Endothelial cell of umbilical vein (primary cell): ENCODE measurements around the gene CCDC6. TPM values are rescaled to one million over a fixed set of nuclear protein-coding genes. Genes with fewer than 3 reads are reported as not detected.

Experiments
- BruUV-seq: library from RNA; stranded (reverse); fragments of 400-500 nt; replicated peaks from 2 replicates; lab custom pipeline; 2021; lab: Mats Ljungman, UMichigan
- CTCF ChIA-PET: fragments of 300-600, 350-600 bp; sonication (Branson Sonifier 250); formaldehyde crosslinking; loops from one replicate; lab custom pipeline; 2021; ENCODE audit warnings: antibody characterized with exemption, inconsistent platforms; lab: Charles Lee
- POLR2A ChIA-PET: fragments of 300-600, 350-600 bp; sonication (Branson Sonifier 250); formaldehyde crosslinking; loops from one replicate; lab custom pipeline; 2021; ENCODE audit warnings: antibody characterized with exemption, inconsistent platforms; lab: Charles Lee
- DNase-seq: peaks from one replicate; pipeline ENCODE4 v3.0.0-alpha.2; 2011; ENCODE audit warnings: low read depth, low spot score
- FAIRE-seq: peaks from 2 replicates; lab custom pipeline; 2011; peaks lifted over from hg19 to GRCh38; lab: Jason Lieb, UNC
- H2AFZ ChIP-seq: 2 replicates; pipeline ENCODE4 v1.6.0; 2012; ENCODE audit warnings: low read depth, low read length, control low read depth, inconsistent platforms
- H3K27ac ChIP-seq: 2 replicates; pipeline ENCODE4 v1.5.1; 2011; ENCODE audit warnings: low read depth, mild to moderate bottlenecking, control low read depth, low read length, moderate library complexity; ENCODE audit not compliant: insufficient read depth
- H3K27me3 ChIP-seq, 2 experiments: 2 replicates each; pipeline versions ENCODE4 v1.6.0 to v1.6.1; 2011; ENCODE audit warnings: low read length in 2 of 2, mixed read lengths in 1 of 2; ENCODE audit not compliant: control insufficient read depth in 2 of 2, insufficient read depth in 2 of 2
- H3K36me3 ChIP-seq, 2 experiments: 2 replicates in 1 of 2; 3 replicates in 1 of 2; pipeline ENCODE4 v1.5.1; 2011; ENCODE audit warnings: low read length in 2 of 2, mild to moderate bottlenecking in 1 of 2, moderate library complexity in 1 of 2; ENCODE audit not compliant: control insufficient read depth in 2 of 2, insufficient read depth in 2 of 2; ENCODE audit errors: extremely low read depth in 1 of 2
- H3K4me1 ChIP-seq: 3 replicates; pipeline ENCODE4 v1.5.1; 2011; ENCODE audit warnings: mild to moderate bottlenecking, low read length; ENCODE audit not compliant: control insufficient read depth, insufficient read depth; ENCODE audit errors: extremely low read depth
- H3K4me2 ChIP-seq: 2 replicates; pipeline ENCODE4 v1.6.1; 2011; ENCODE audit warnings: low read length, control low read depth, mixed read lengths; ENCODE audit not compliant: insufficient read depth
- H3K4me3 ChIP-seq, 3 experiments: fragments of 200-600 bp in 1 of 3; sonication (generic), shearing (Covaris generic) in 1 of 3; replicated peaks in 1 of 3; 2 replicates each; pipeline ENCODE4 v1.5.1; 2011 to 2016; ENCODE audit warnings: control low read depth in 3 of 3, low read length in 3 of 3, mild to moderate bottlenecking in 2 of 3, inconsistent platforms in 1 of 3, low read depth in 1 of 3, moderate library complexity in 1 of 3; ENCODE audit not compliant: insufficient read depth in 1 of 3
- H3K79me2 ChIP-seq: 2 replicates; pipeline ENCODE4 v1.6.0; 2012; ENCODE audit warnings: low read length, inconsistent platforms; ENCODE audit not compliant: control insufficient read depth, insufficient read depth
- H3K9ac ChIP-seq: replicated peaks from 2 replicates; pipeline ENCODE3; 2011; ENCODE audit warnings: low read length, control low read depth; ENCODE audit not compliant: insufficient read depth; ENCODE audit errors: extremely low read depth
- H3K9me1 ChIP-seq: replicated peaks from 3 replicates; pipeline ENCODE4 v1.6.0; 2011; ENCODE audit warnings: mild to moderate bottlenecking, low read length; ENCODE audit not compliant: control insufficient read depth, insufficient read depth; ENCODE audit errors: extremely low read depth
- H3K9me3 ChIP-seq: replicated peaks from 2 replicates; pipeline ENCODE4 v1.5.1; 2012; ENCODE audit warnings: low read length, inconsistent platforms; ENCODE audit not compliant: control insufficient read depth, insufficient read depth
- H4K20me1 ChIP-seq: replicated peaks from 2 replicates; pipeline ENCODE3; 2011; ENCODE audit warnings: mild to moderate bottlenecking, low read length; ENCODE audit not compliant: control insufficient read depth, insufficient read depth; ENCODE audit errors: extremely low read depth
- CTCF ChIP-seq, 2 donors: IDR thresholded peaks; 1 replicate in 1 of 2; 2 replicates in 1 of 2; pipeline ENCODE4 v1.5.1; 2011; ENCODE audit warnings: low read length in 2 of 2, mild to moderate bottlenecking in 2 of 2, moderate library complexity in 2 of 2, control low read depth in 1 of 2, inconsistent platforms in 1 of 2, low read depth in 1 of 2; ENCODE audit not compliant: insufficient read depth in 1 of 2; ENCODE audit errors: extremely low read depth in 1 of 2
- EZH2 ChIP-seq: IDR thresholded peaks from 2 replicates; pipeline ENCODE4 v1.6.1; 2012; ENCODE audit warnings: borderline replicate concordance, low read depth, mild to moderate bottlenecking, moderate library complexity, low read length, inconsistent platforms; ENCODE audit not compliant: severe bottlenecking
- FOS ChIP-seq: IDR thresholded peaks from 2 replicates; pipeline ENCODE4 v1.6.1; 2011; ENCODE audit warnings: mild to moderate bottlenecking, low read length, moderate library complexity, borderline replicate concordance; ENCODE audit not compliant: insufficient read depth
- GATA2 ChIP-seq: IDR thresholded peaks from 2 replicates; pipeline ENCODE4 v1.7.0; 2011; ENCODE audit warnings: low read depth, mild to moderate bottlenecking, moderate library complexity, mixed read lengths, low read length; ENCODE audit not compliant: insufficient read length, insufficient read depth
- JUN ChIP-seq: IDR thresholded peaks from 2 replicates; pipeline ENCODE4 v1.6.1; 2011; ENCODE audit warnings: borderline replicate concordance, low read depth; ENCODE audit not compliant: insufficient read length, insufficient read depth
- MAX ChIP-seq: IDR thresholded peaks from 2 replicates; pipeline ENCODE4 v1.6.1; 2011; ENCODE audit not compliant: insufficient read depth, insufficient read length
- MYC ChIP-seq: IDR thresholded peaks from one replicate; pipeline ENCODE4 v1.6.1; 2011; ENCODE audit warnings: mild to moderate bottlenecking, low read depth, low read length
- POLR2A ChIP-seq: IDR thresholded peaks from 2 replicates; pipeline ENCODE4 v1.6.1; 2012; ENCODE audit warnings: low read depth, mild to moderate bottlenecking, control low read depth, low read length
- POLR2AphosphoS5 ChIP-seq: IDR thresholded peaks from 2 replicates; pipeline ENCODE4 v1.6.1; 2012; ENCODE audit warnings: low read depth, mild to moderate bottlenecking, control low read depth, low read length, moderate library complexity; ENCODE audit not compliant: insufficient read depth
- dilution Hi-C: fragments of 300-500 bp; cut with MboI; formaldehyde crosslinking; loops from one replicate; pipeline ENCODE4 v1.15.0; 2019; ENCODE audit warnings: low sequenced_read_pairs; ENCODE audit not compliant: extremely low pct_ligation_motif_present
- intact Hi-C: fragments of 100-400 bp; cut with micrococcal nuclease; formaldehyde crosslinking; loops from one replicate; pipeline ENCODE4 v1.10.0; 2022
- polyA plus RNA-seq, 4 experiments: library from polyadenylated mRNA; depleted of rRNA in 3 of 4; stranded (reverse) in 3 of 4; unstranded in 1 of 4; fragments of >200 nt; gene quantifications; 2 replicates each; pipeline versions ENCODE4 v1.2.1 to v1.2.3, GENCODE V29; 2011 to 2012; ENCODE audit warnings: missing spikeins in 1 of 4
- total RNA-seq: library from RNA; stranded (reverse); gene quantifications from 2 replicates; pipeline ENCODE4 v1.2.3, GENCODE V29; 2021

CCDC6 gene
- total and polyA plus RNA-seq, 2 donors (not counting 3 experiments of a cell fraction or from before 2014, with no cell fraction given), result 16.8 to 36.8 TPM

- H3K9ac ChIP-seq, result no peak overlapping the region
- H3K4me2 ChIP-seq, result no peak overlapping the region
- FAIRE-seq (no peak), DNase-seq (no peak)
- no peak overlapping the region for H3K4me3 ChIP-seq
- H3K4me1 ChIP-seq, result no peaks in the 10 kb centered on the region
- no peaks in the 10 kb centered on the region for H3K36me3 ChIP-seq
- H2AFZ ChIP-seq, result no peak overlapping the region
- H3K9me3 ChIP-seq, result no peaks in the 10 kb centered on the region
- no TSS peak for BruUV-seq
- H3K79me2 ChIP-seq, result peaks cover 2% of the 10 kb centered on the region
- TF ChIP-seq JUN, result no peak
- TF ChIP-seq MYC, result no peak
- TF ChIP-seq GATA2, result no peak
- no peak for TF ChIP-seq POLR2A
- no peak for TF ChIP-seq FOS
- no peak for TF ChIP-seq MAX
- TF ChIP-seq EZH2, result no peak
- no peak for TF ChIP-seq POLR2AphosphoS5
- TF ChIP-seq CTCF (IDR thresholded peaks at IDR 0.05; ENCODE audit: extremely low read depth in 1 of 2, insufficient read depth in 1 of 2, low read depth in 1 of 2, low read length in 2 of 2), result no peak
- no peaks in the 10 kb centered on the region for H3K9me1 ChIP-seq
- no peaks in the 10 kb centered on the region for H3K27me3 ChIP-seq
- POLR2A ChIA-PET, result no interaction called here
- intact Hi-C loops, result loop anchor here (10.0 kb wide), 1 partner anchor 593 kb away; no protein-coding TSS in a partner anchor
- dilution Hi-C loops, result no loop called here
- no peaks in the 10 kb centered on the region for H4K20me1 ChIP-seq
- CTCF ChIA-PET, result interaction anchor here (0.6 to 1.1 kb wide), 2 partner anchors 7 to 194 kb away, joined by 3 to 4 read pairs; no protein-coding TSS in a partner anchor
- H3K27ac ChIP-seq, result no peak overlapping the region
Observed at GRCh38 chr10:59838085-59838789, 68.1 kb downstream of the CCDC6 start.
